ENCODE results near the gene SLC39A11. TPM values are rescaled to one million over a fixed set of nuclear protein-coding genes. Genes with fewer than 3 reads are reported as not detected.

SLC39A11 gene
- total and polyA plus RNA-seq, 2 of the 13 experiments (the other 11 are each of a cell fraction or from before 2014, with no cell fraction given), result 17.2 to 31.5 TPM

DNA sequence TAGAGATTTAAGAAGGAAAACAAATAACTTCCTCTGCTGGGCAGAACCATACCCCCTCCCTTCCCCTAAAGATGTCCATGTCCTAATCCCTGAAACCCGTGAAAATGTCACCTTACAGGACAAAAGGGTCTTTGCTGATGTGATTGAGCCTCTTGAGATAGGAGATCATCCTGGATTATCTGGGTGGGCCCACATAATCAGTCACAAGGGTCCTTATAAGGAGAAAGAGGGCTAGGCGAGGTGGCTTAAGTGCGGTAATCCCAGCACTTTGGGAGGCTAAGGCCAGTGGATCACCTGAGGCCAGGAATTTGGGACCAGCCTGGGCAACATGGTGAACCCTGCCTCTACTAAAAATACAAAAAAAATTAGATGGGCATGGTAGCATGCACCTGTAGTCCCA, 12.0 kb upstream of the SLC39A11 start:
- H4K20me1 ChIP-seq (ENCODE audit: insufficient read depth, low read length), result no peaks in the 10 kb centered on the region
- DNase-seq (ENCODE audit: low spot score) (no peak), ATAC-seq (no peak), FAIRE-seq (no peak)
- WGBS (ENCODE audit: low lambda C conversion rate), result 46% methylated on average over 3 of the region's 3 CpGs
- H3K9ac ChIP-seq (ENCODE audit: insufficient read depth, low read depth, low read length), result no peak overlapping the region
- H3K27me3 ChIP-seq (ENCODE audit: control insufficient read depth in 1 of 2, insufficient read depth in 2 of 2, low read length in 2 of 2), result peaks cover 0 to 13% of the 10 kb centered on the region in 2 experiments; a peak in 2 of 5 replicates
- 0 out of 2 replicates have a peak, but pooled peaks cover 3% of the 10 kb centered on the region for H3K4me1 ChIP-seq (ENCODE audit: insufficient read depth, low read length)
- BruUV-seq (replicated peaks), result no TSS peak
- peaks cover 4% of the 10 kb centered on the region; the same call in 1 of the 2 replicates for H3K9me3 ChIP-seq (ENCODE audit: low read length)
- ChIA-PET POLR2A (no interaction called here), CTCF (ENCODE audit: low intra/inter-chr PET ratio, low total read pairs) (no interaction called here)
- no peak overlapping the region for H3K27ac ChIP-seq (ENCODE audit: extremely low read length, insufficient read depth, low read length)
- TF ChIP-seq AHR (CRISPR knock-in tag; IDR thresholded peaks at IDR 0.05) (no peak), SNAPC2 (CRISPR knock-in tag; IDR thresholded peaks at IDR 0.05) (no peak), SMAD1 (CRISPR knock-in tag; IDR thresholded peaks at IDR 0.05; ENCODE audit: borderline replicate concordance, low read depth) (no peak), NBN (conservative IDR thresholded peaks at IDR 0.05) (no peak), CHCHD3 (CRISPR knock-in tag; IDR thresholded peaks at IDR 0.05) (no peak), TCF7L2 (IDR thresholded peaks at IDR 0.05; ENCODE audit: low read depth, low read length) (no peak), ASH2L (IDR thresholded peaks at IDR 0.05; ENCODE audit: insufficient read length, low read depth, low read length) (no peak), RFXANK (CRISPR knock-in tag; IDR thresholded peaks at IDR 0.05) (no peak)
- no peaks in the 10 kb centered on the region for H3K36me3 ChIP-seq (replicated peaks in 1 of 2; ENCODE audit: control insufficient read depth in 1 of 2, insufficient read depth in 2 of 2, low read length in 2 of 2)
- H3K79me2 ChIP-seq (ENCODE audit: insufficient read depth, low read length), result no peaks in the 10 kb centered on the region
- intact Hi-C loops (cut with micrococcal nuclease; ENCODE audit: unreplicated experiment) (no loop called here), in situ Hi-C loops (cut with HindIII; ENCODE audit: extremely low pct_ligation_motif_present, low pct_unique_long_range_greater_than_20kb) (no loop called here)
- no peak overlapping the region for H2AFZ ChIP-seq (ENCODE audit: low read length)
- no peak overlapping the region for H3K4me2 ChIP-seq (ENCODE audit: low read depth, low read length)
- no peak overlapping the region for H3K4me3 ChIP-seq (replicated peaks in 1 of 3; ENCODE audit: insufficient read depth in 1 of 3, low read depth in 2 of 3, low read length in 3 of 3)

DNA sequence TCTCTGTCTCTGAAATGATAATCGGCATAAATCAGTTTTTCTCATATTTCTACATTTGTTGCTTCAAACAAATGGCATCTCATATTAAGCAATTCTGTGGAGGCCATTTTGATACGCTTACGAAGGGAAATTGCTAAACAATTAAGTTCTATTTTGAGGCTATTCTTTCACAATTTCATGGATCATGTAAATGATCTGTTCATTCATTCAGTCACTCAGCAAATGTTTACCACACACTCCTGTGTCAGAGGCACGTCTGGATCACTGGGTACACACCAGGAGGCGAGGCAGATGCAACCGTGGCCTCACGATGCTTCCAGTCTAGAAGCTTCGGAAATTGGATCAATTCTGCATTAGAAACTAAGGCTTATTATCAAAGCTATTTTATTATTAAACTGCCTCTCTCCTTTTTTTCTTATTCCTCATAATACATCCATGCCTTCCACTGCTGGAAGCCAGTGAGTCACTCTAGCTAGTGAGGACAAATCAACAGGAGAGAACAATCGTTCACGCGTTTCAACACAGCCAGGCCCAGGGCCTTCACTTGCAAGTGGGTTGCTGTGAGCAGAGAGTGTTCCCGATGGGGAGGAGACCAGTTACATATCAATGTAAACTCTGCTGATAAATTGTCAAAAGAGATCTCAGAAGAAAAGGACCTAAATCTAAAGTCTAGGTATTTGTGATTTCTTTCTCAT, 11.3 kb upstream of the SLC39A11 start:
- Histone ChIP-seq H3K4me2 (ENCODE audit: low read depth, low read length) (no peak overlapping the region), H3K9me3 (ENCODE audit: low read length) (peaks cover 4% of the 10 kb centered on the region; the same call in 1 of the 2 replicates), H3K4me3 (replicated peaks in 1 of 3; ENCODE audit: insufficient read depth in 1 of 3, low read depth in 2 of 3, low read length in 3 of 3) (no peak overlapping the region), H3K79me2 (ENCODE audit: insufficient read depth, low read length) (no peaks in the 10 kb centered on the region), H3K27ac (ENCODE audit: extremely low read length, insufficient read depth, low read length) (no peak overlapping the region), H3K9ac (ENCODE audit: insufficient read depth, low read depth, low read length) (no peak overlapping the region), H3K36me3 (replicated peaks in 1 of 2; ENCODE audit: control insufficient read depth in 1 of 2, insufficient read depth in 2 of 2, low read length in 2 of 2) (no peaks in the 10 kb centered on the region), H2AFZ (ENCODE audit: low read length) (no peak overlapping the region), H4K20me1 (ENCODE audit: insufficient read depth, low read length) (no peaks in the 10 kb centered on the region), H3K4me1 (ENCODE audit: insufficient read depth, low read length) (no peaks in the 10 kb centered on the region), H3K27me3 (ENCODE audit: control insufficient read depth in 1 of 2, insufficient read depth in 2 of 2, low read length in 2 of 2) (peaks cover 0 to 20% of the 10 kb centered on the region in 2 experiments; a peak in 2 of 5 replicates)
- ChIA-PET CTCF (ENCODE audit: low intra/inter-chr PET ratio, low total read pairs) (no interaction called here), POLR2A (no interaction called here)
- no TSS peak for BruUV-seq (replicated peaks)
- ATAC-seq (no peak), FAIRE-seq (no peak), DNase-seq (ENCODE audit: low spot score) (no peak)
- no peak for TF ChIP-seq ZFX (CRISPR knock-in tag; IDR thresholded peaks at IDR 0.05; ENCODE audit: low read depth)
- TF ChIP-seq HNRNPK (IDR thresholded peaks at IDR 0.05; ENCODE audit: low read depth, low read length, poor library complexity, severe bottlenecking), result no peak
- TF ChIP-seq ATF1 (CRISPR knock-in tag; IDR thresholded peaks at IDR 0.05), result no peak
- no peak for TF ChIP-seq ZNF317 (CRISPR knock-in tag; IDR thresholded peaks at IDR 0.05)
- TF ChIP-seq ZNF138 (CRISPR knock-in tag; IDR thresholded peaks at IDR 0.05; ENCODE audit: low read depth), result no peak
- TF ChIP-seq ZNF7 (CRISPR knock-in tag; IDR thresholded peaks at IDR 0.05), result no peak
- TF ChIP-seq NFYC (CRISPR knock-in tag; IDR thresholded peaks at IDR 0.05), result no peak
- no peak for TF ChIP-seq HMG20A (CRISPR knock-in tag; IDR thresholded peaks at IDR 0.05; ENCODE audit: borderline replicate concordance)
- TF ChIP-seq ZNF605 (CRISPR knock-in tag; IDR thresholded peaks at IDR 0.05), result no peak
- TF ChIP-seq TARDBP (CRISPR knock-in tag; IDR thresholded peaks at IDR 0.05), result no peak
- TF ChIP-seq KDM3A (CRISPR knock-in tag; IDR thresholded peaks at IDR 0.05; ENCODE audit: low read depth), result no peak
- no peak for TF ChIP-seq RNF2 (conservative IDR thresholded peaks at IDR 0.05; ENCODE audit: low read depth)
- TF ChIP-seq FOXP1 (IDR thresholded peaks at IDR 0.05), result no peak
- TF ChIP-seq FOXP1 (CRISPR knock-in tag; IDR thresholded peaks at IDR 0.05), result no peak
- TF ChIP-seq, protein P1, sequence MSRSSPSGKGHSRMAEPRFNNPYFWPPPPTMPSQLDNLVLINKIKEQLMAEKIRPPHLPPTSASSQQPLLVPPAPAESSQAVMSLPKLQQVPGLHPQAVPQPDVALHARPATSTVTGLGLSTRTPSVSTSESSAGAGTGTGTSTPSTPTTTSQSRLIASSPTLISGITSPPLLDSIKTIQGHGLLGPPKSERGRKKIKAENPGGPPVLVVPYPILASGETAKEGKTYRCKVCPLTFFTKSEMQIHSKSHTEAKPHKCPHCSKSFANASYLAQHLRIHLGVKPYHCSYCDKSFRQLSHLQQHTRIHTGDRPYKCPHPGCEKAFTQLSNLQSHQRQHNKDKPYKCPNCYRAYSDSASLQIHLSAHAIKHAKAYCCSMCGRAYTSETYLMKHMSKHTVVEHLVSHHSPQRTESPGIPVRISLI (CRISPR knock-in tag; IDR thresholded peaks at IDR 0.05; ENCODE audit: borderline replicate concordance), result no peak
- intact Hi-C loops (cut with micrococcal nuclease; ENCODE audit: unreplicated experiment), result no loop called here
- in situ Hi-C loops (cut with HindIII; ENCODE audit: extremely low pct_ligation_motif_present, low pct_unique_long_range_greater_than_20kb), result no loop called here
- WGBS (ENCODE audit: low lambda C conversion rate), result 61% methylated on average over 12 of the region's 12 CpGs

Data from HepG2 (cell line).